Coronary artery (tissue), 2 donors: ENCODE measurements around the gene EPSTI1.

Experiments used
- DNase-seq: peaks from one replicate; pipeline ENCODE4 v3.0.0-alpha.2; 2017; ENCODE audit warnings: low spot score
- H3K27ac ChIP-seq, 2 donors: fragments of 200-600 bp; sonication (generic); one replicate each; pipeline ENCODE4 v1.5.1; 2016 to 2019
- H3K4me3 ChIP-seq: fragments of 200-600 bp; sonication (generic); 2 replicates; pipeline ENCODE4 v1.5.1; 2016; ENCODE audit warnings: mild to moderate bottlenecking, moderate library complexity
- CTCF ChIP-seq: fragments of 200-600 bp; sonication (generic); IDR thresholded peaks from one replicate; pipeline ENCODE4 v1.5.1; 2019; ENCODE audit warnings: antibody characterized with exemption

The EPSTI1 gene

GRCh38 chr13:42957881-42958280, 34.2 kb downstream of the EPSTI1 start:
- no peak for DNase-seq
- no peak for TF ChIP-seq CTCF
- Histone ChIP-seq H3K4me3 (no peak overlapping the region), H3K27ac (no peak overlapping the region)

GRCh38 chr13:42950181-42950580, 41.9 kb downstream of the EPSTI1 start:
- no peak overlapping the region for H3K27ac ChIP-seq
- H3K4me3 ChIP-seq, result no peak overlapping the region
- DNase-seq, result no peak
- TF ChIP-seq CTCF, result no peak

GRCh38 chr13:42947925-42948324, 44.1 kb downstream of the EPSTI1 start:
- H3K4me3 ChIP-seq, result no peak overlapping the region
- DNase-seq, result no peak
- no peak overlapping the region for H3K27ac ChIP-seq
- no peak for TF ChIP-seq CTCF

- H3K27ac ChIP-seq, result no peak overlapping the region
- DNase-seq, result no peak
- no peak for TF ChIP-seq CTCF
- no peak overlapping the region for H3K4me3 ChIP-seq
Observed at GRCh38 chr13:42946927-42947326, 45.1 kb downstream of the EPSTI1 start.

GRCh38 chr13:42929886-42930535, 62.0 kb downstream of the EPSTI1 start:
- H3K27ac ChIP-seq, result no peak overlapping the region
- DNase-seq, result no peak
- TF ChIP-seq CTCF, result no peak
- H3K4me3 ChIP-seq, result no peak overlapping the region

- Histone ChIP-seq H3K4me3 (no peak overlapping the region), H3K27ac (no peak overlapping the region)
- DNase-seq, result no peak
- TF ChIP-seq CTCF, result no peak
Observed at GRCh38 chr13:42926555-42926954, 65.5 kb downstream of the EPSTI1 start.

GRCh38 chr13:42926043-42926442, 66.0 kb downstream of the EPSTI1 start:
- no peak for DNase-seq
- no peak for TF ChIP-seq CTCF
- H3K4me3 ChIP-seq, result no peak overlapping the region
- no peak overlapping the region for H3K27ac ChIP-seq
